ENCODE results near the gene MARCKS.

DNA sequence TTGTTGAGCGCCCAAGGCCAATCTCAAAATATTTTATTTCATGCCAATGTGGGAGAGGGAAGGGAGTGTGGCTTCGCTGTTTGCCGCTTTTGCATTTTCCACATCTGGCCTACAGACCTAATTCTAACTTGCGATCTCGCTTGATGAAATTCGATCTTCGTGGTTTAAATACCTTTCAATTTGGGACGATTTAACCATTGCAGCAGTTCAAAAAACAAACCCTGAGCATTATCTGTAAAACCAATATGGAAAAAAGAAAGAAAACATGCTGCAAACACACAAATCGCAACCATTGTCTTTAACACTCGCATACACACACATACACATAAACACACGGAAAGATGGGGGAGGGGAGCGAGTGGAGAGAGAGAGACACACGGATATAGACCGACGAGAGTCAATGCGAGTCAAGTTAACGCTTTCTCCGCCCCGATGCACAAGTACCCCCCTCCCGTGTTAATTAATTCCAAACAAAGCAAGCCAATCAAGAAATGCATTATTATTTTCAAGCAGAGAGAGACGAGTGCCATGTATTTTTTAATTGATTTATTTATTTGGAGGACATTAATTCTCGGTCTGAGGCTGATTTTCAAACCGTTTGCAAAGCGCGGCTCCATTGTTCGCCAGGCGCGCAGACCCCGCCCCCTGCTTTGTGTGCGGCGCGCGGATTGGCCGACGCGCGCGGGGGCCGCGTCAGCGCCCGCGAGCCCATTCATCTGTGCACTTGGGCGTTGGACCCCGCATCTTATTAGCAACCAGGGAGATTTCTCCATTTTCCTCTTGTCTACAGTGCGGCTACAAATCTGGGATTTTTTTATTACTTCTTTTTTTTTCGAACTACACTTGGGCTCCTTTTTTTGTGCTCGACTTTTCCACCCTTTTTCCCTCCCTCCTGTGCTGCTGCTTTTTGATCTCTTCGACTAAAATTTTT lies at the start of gene MARCKS:
- TF ChIP-seq, protein P1, sequence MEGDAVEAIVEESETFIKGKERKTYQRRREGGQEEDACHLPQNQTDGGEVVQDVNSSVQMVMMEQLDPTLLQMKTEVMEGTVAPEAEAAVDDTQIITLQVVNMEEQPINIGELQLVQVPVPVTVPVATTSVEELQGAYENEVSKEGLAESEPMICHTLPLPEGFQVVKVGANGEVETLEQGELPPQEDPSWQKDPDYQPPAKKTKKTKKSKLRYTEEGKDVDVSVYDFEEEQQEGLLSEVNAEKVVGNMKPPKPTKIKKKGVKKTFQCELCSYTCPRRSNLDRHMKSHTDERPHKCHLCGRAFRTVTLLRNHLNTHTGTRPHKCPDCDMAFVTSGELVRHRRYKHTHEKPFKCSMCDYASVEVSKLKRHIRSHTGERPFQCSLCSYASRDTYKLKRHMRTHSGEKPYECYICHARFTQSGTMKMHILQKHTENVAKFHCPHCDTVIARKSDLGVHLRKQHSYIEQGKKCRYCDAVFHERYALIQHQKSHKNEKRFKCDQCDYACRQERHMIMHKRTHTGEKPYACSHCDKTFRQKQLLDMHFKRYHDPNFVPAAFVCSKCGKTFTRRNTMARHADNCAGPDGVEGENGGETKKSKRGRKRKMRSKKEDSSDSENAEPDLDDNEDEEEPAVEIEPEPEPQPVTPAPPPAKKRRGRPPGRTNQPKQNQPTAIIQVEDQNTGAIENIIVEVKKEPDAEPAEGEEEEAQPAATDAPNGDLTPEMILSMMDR (optimal IDR thresholded peaks at IDR 0.05 in 1 of 3, IDR thresholded peaks at IDR 0.05 in 1 of 3, conservative IDR thresholded peaks at IDR 0.05 in 1 of 3; ENCODE audit: extremely low read depth in 1 of 3, insufficient read depth in 2 of 3, low read length in 3 of 3) = no peak
- TF ChIP-seq EZH2 (IDR thresholded peaks at IDR 0.05; ENCODE audit: low read length) = no peak

Data from keratinocyte (primary cell).